H9 (cell line): ENCODE data around the gene GALE. TPM values are rescaled to one million over a fixed set of nuclear protein-coding genes. Genes with fewer than 3 reads are reported as not detected.

Source experiments
- DNase-seq: peaks from one replicate; pipeline ENCODE4 v3.0.0-alpha.2; 2017
- H2AFZ ChIP-seq: one replicate; pipeline ENCODE4 v1.6.1; 2013; ENCODE audit warnings: mild to moderate bottlenecking, low read length, control low read depth, moderate library complexity
- H2AK5ac ChIP-seq: 2 replicates; pipeline ENCODE4 v1.6.1; 2013; ENCODE audit warnings: low read length, control low read depth, mixed read lengths; ENCODE audit not compliant: insufficient read length
- H2BK120ac ChIP-seq: one replicate; pipeline ENCODE4 v1.6.1; 2013; ENCODE audit warnings: low read depth, mild to moderate bottlenecking, low read length, control low read depth, inconsistent platforms; ENCODE audit not compliant: poor library complexity, severe bottlenecking
- H2BK12ac ChIP-seq: 2 replicates; pipeline ENCODE4 v1.6.1; 2013; ENCODE audit warnings: low read length, control low read depth, mixed read lengths, low read depth; ENCODE audit not compliant: insufficient read length
- H2BK15ac ChIP-seq: 2 replicates; pipeline ENCODE4 v1.6.1; 2013; ENCODE audit warnings: low read depth, low read length, control low read depth
- H2BK20ac ChIP-seq: one replicate; pipeline ENCODE4 v1.6.1; 2013; ENCODE audit warnings: low read depth, mild to moderate bottlenecking, low read length, control low read depth, inconsistent platforms; ENCODE audit not compliant: poor library complexity, severe bottlenecking
- H2BK5ac ChIP-seq: 2 replicates; pipeline ENCODE4 v1.6.1; 2013; ENCODE audit warnings: low read length, control low read depth, mixed read lengths; ENCODE audit not compliant: insufficient read length
- H3K14ac ChIP-seq: 2 replicates; pipeline ENCODE4 v1.6.1; 2013; ENCODE audit warnings: low read length, control low read depth; ENCODE audit not compliant: insufficient read depth
- H3K18ac ChIP-seq: 2 replicates; pipeline ENCODE4 v1.6.1; 2013; ENCODE audit warnings: low read depth, mild to moderate bottlenecking, mixed read lengths, low read length, control low read depth; ENCODE audit not compliant: insufficient read length
- H3K23ac ChIP-seq: 2 replicates; pipeline ENCODE4 v1.6.1; 2013; ENCODE audit warnings: low read length, control low read depth, mixed read lengths, low read depth; ENCODE audit not compliant: insufficient read length
- H3K23me2 ChIP-seq: 2 replicates; pipeline ENCODE4 v1.6.1; 2013; ENCODE audit warnings: low read depth, mild to moderate bottlenecking, mixed read lengths, low read length, control low read depth; ENCODE audit not compliant: insufficient read length, poor library complexity, severe bottlenecking
- H3K27ac ChIP-seq: 2 replicates; pipeline ENCODE4 v1.5.1; 2013; ENCODE audit warnings: low read length, control low read depth, mixed read lengths, low read depth; ENCODE audit not compliant: insufficient read length
- H3K27me3 ChIP-seq: 2 replicates; pipeline ENCODE4 v1.6.1; 2013; ENCODE audit warnings: low read length, control low read depth, inconsistent platforms; ENCODE audit not compliant: insufficient read depth
- H3K4ac ChIP-seq: 2 replicates; pipeline ENCODE4 v1.6.1; 2013; ENCODE audit warnings: low read depth, mild to moderate bottlenecking, control low read depth, inconsistent platforms, low read length, moderate library complexity
- H3K4me1 ChIP-seq: 2 replicates; pipeline ENCODE4 v1.6.1; 2013; ENCODE audit warnings: low read length, control low read depth, inconsistent platforms; ENCODE audit not compliant: insufficient read depth
- H3K4me2 ChIP-seq: 2 replicates; pipeline ENCODE4 v1.6.1; 2013; ENCODE audit warnings: low read length, control low read depth, mixed read lengths; ENCODE audit not compliant: insufficient read length, insufficient read depth
- H3K56ac ChIP-seq: 2 replicates; pipeline ENCODE4 v1.6.1; 2013; ENCODE audit warnings: low read depth, mild to moderate bottlenecking, mixed read lengths, low read length, control low read depth; ENCODE audit not compliant: insufficient read length
- H3K79me1 ChIP-seq: 2 replicates; pipeline ENCODE4 v1.6.1; 2013; ENCODE audit warnings: low read depth, mild to moderate bottlenecking, moderate library complexity, low read length, control low read depth, inconsistent platforms; ENCODE audit not compliant: insufficient read depth, poor library complexity, severe bottlenecking
- H3K79me2 ChIP-seq: 2 replicates; pipeline ENCODE4 v1.6.1; 2013; ENCODE audit warnings: low read length, control low read depth, inconsistent platforms; ENCODE audit not compliant: insufficient read depth
- H3K9ac ChIP-seq: 2 replicates; pipeline ENCODE4 v1.6.1; 2013; ENCODE audit warnings: low read length, control low read depth, mixed read lengths; ENCODE audit not compliant: insufficient read length; ENCODE audit errors: extremely low read depth
- H3K9me3 ChIP-seq: one replicate; pipeline ENCODE4 v1.6.1; 2013; ENCODE audit warnings: low read depth, low read length, inconsistent platforms; ENCODE audit not compliant: control insufficient read depth
- H3T11ph ChIP-seq: one replicate; pipeline ENCODE4 v1.6.1; 2013; ENCODE audit warnings: mild to moderate bottlenecking, low read length, control low read depth, inconsistent platforms
- H4K20me1 ChIP-seq: one replicate; pipeline ENCODE4 v1.6.1; 2013; ENCODE audit not compliant: control insufficient read depth, insufficient read length, insufficient read depth
- H4K5ac ChIP-seq: 2 replicates; pipeline ENCODE4 v1.6.1; 2013; ENCODE audit warnings: low read depth, mild to moderate bottlenecking, mixed read lengths, low read length, control low read depth; ENCODE audit not compliant: insufficient read length
- H4K8ac ChIP-seq: replicated peaks from 2 replicates; pipeline ENCODE4 v1.6.1; 2013; ENCODE audit warnings: low read length, control low read depth, mixed read lengths, low read depth; ENCODE audit not compliant: insufficient read length
- H4K91ac ChIP-seq: 2 replicates; pipeline ENCODE4 v1.6.1; 2013; ENCODE audit warnings: low read depth, mild to moderate bottlenecking, moderate library complexity, mixed read lengths, low read length, control low read depth; ENCODE audit not compliant: insufficient read length
- H3K27ac Mint-ChIP-seq, 3 experiments: 2 replicates in 2 of 3; 3 replicates in 1 of 3; pipeline ENCODE4 v1.8.0; 2020 to 2021; ENCODE audit warnings: mixed read lengths in 3 of 3, mild to moderate bottlenecking in 1 of 3, moderate library complexity in 1 of 3
- H3K27me3 Mint-ChIP-seq: 2 replicates; pipeline ENCODE4 v1.8.0; 2021; ENCODE audit warnings: low read depth, mild to moderate bottlenecking, moderate library complexity, mixed read lengths
- H3K36me3 Mint-ChIP-seq, 3 experiments: 2 replicates in 2 of 3; 3 replicates in 1 of 3; pipeline ENCODE4 v1.8.0; 2020 to 2021; ENCODE audit warnings: low read depth in 3 of 3, mixed read lengths in 3 of 3; ENCODE audit not compliant: insufficient read depth in 1 of 3
- H3K4me1 Mint-ChIP-seq, 2 experiments: 2 replicates each; pipeline ENCODE4 v1.8.0; 2020; ENCODE audit warnings: mixed read lengths in 2 of 2
- H3K4me3 Mint-ChIP-seq, 2 experiments: 2 replicates in 1 of 2; 3 replicates in 1 of 2; pipeline ENCODE4 v1.8.0; 2020 to 2021; ENCODE audit warnings: mild to moderate bottlenecking in 2 of 2, mixed read lengths in 2 of 2, moderate library complexity in 1 of 2
- H3K9me3 Mint-ChIP-seq, 2 experiments: 2 replicates in 1 of 2; 3 replicates in 1 of 2; pipeline ENCODE4 v1.8.0; 2020; ENCODE audit warnings: mild to moderate bottlenecking in 2 of 2, mixed read lengths in 2 of 2, moderate library complexity in 1 of 2
- WGBS: extraction: QIAGEN DNeasy Blood & Tissue Kit; methylation state at CpG from one replicate; pipeline ENCODE4 v1.1.7; 2013; ENCODE audit warnings: missing lambda C conversion rate, low lambda C conversion rate, mixed read lengths; ENCODE audit not compliant: insufficient read length; ENCODE audit errors: extremely low coverage; 5-methylcytosine and 5-hydroxymethylcytosine counted together
- total RNA-seq: library from RNA; stranded (reverse); gene quantifications from 2 replicates; pipeline ENCODE4 v1.2.1, GENCODE V29; 2021
- TF ChIP-seq, protein P1 (sequence below): fragments of 200-600 bp; sonication (generic); conservative IDR thresholded peaks from 3 replicates; pipeline ENCODE4 v1.8.0; 2021; ENCODE audit warnings: antibody characterized with exemption, mild to moderate bottlenecking

GALE gene
- total RNA-seq, 1 experiment from 2014 or later = 36.0 TPM

DNA sequence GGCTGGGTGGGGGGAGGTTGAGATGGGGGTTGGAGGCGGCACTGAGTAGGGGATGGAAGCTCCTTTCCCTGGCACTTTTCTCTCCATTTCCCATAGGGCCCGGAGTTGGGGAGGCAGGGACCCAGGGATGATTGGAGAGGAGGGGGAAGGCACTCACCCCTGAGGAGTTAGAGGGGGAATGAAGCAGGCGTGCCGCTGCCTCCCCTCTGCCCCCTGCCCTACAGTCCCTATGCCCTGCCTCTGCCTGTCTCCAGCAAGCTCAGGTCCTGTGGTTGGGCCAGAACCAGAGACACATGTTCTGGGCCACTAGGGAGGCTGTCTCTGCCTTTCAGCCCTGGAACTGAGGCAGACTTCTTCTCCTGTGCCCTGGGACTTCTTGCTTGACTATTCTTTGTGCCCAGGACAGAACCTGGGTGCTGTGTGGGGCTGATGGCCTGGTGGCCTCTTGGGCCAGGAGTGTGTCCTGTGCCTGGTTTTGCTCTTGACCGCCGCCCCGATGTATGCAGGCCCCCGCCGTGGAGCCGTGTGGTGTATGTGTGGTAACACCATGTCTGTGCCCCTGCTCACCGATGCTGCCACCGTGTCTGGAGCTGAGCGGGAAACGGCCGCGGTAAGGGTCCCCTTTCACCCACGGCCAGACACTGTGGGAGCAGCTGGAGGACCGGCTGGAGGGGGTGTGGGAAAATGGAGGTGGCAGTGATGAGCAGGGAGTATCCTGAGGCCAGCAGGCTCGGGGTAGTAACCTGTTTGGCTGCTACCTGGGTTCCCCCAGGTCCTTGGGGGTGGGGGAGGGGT, 8.2 kb downstream of the GALE start:
- no peak overlapping the region for H3K4ac ChIP-seq
- no peak for DNase-seq
- H3K18ac ChIP-seq = no peak overlapping the region
- no peak overlapping the region for H3K27ac ChIP-seq
- no peak overlapping the region for H3K23ac ChIP-seq
- H3K79me2 ChIP-seq = peaks cover 6% of the 10 kb centered on the region; the same call in 1 of the 2 replicates
- H3K79me1 ChIP-seq = peaks cover 8% of the 10 kb centered on the region
- no peaks in the 10 kb centered on the region for H3K9me3 ChIP-seq
- peak overlapping the region; percentile 96 for H3K4me2 ChIP-seq
- no peak overlapping the region for H3K56ac ChIP-seq
- no peaks in the 10 kb centered on the region for H3K9me3 Mint-ChIP-seq
- H3K14ac ChIP-seq = no peak overlapping the region; the same call in 1 of the 2 replicates
- no peak overlapping the region for H2AK5ac ChIP-seq
- H3K4me3 Mint-ChIP-seq = peak overlapping the region; percentile 98 to 99
- no CpG with 5 or more reads among the region's 19 CpGs for WGBS
- H2AFZ ChIP-seq = no peak overlapping the region
- H3K4me1 ChIP-seq = no peaks in the 10 kb centered on the region
- H3K9ac ChIP-seq = no peak overlapping the region
- H3T11ph ChIP-seq = no peak overlapping the region
- peaks cover 11 to 20% of the 10 kb centered on the region in 2 experiments for H3K4me1 Mint-ChIP-seq
- peaks cover 16% of the 10 kb centered on the region for H3K23me2 ChIP-seq
- H3K27me3 Mint-ChIP-seq = no peaks in the 10 kb centered on the region
- H2BK5ac ChIP-seq = no peak overlapping the region
- H3K27ac Mint-ChIP-seq = peak overlapping the region in 1 of 3 experiments; percentile 94; a peak in 1 of 7 replicates
- H4K91ac ChIP-seq = no peak overlapping the region
- H2BK120ac ChIP-seq = no peak overlapping the region
- no peak overlapping the region for H4K5ac ChIP-seq
- H2BK15ac ChIP-seq = no peak overlapping the region
- H4K8ac ChIP-seq = no peak overlapping the region
- no peak overlapping the region for H2BK12ac ChIP-seq
- no peaks in the 10 kb centered on the region for H3K27me3 ChIP-seq
- H3K36me3 Mint-ChIP-seq = peaks cover 13 to 49% (median 30%) of the 10 kb centered on the region in 3 experiments
- TF ChIP-seq, protein P1, sequence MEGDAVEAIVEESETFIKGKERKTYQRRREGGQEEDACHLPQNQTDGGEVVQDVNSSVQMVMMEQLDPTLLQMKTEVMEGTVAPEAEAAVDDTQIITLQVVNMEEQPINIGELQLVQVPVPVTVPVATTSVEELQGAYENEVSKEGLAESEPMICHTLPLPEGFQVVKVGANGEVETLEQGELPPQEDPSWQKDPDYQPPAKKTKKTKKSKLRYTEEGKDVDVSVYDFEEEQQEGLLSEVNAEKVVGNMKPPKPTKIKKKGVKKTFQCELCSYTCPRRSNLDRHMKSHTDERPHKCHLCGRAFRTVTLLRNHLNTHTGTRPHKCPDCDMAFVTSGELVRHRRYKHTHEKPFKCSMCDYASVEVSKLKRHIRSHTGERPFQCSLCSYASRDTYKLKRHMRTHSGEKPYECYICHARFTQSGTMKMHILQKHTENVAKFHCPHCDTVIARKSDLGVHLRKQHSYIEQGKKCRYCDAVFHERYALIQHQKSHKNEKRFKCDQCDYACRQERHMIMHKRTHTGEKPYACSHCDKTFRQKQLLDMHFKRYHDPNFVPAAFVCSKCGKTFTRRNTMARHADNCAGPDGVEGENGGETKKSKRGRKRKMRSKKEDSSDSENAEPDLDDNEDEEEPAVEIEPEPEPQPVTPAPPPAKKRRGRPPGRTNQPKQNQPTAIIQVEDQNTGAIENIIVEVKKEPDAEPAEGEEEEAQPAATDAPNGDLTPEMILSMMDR = no peak
- no peak overlapping the region for H2BK20ac ChIP-seq
- H4K20me1 ChIP-seq = no peaks in the 10 kb centered on the region
